ENCODE measurements around the gene LRP10.

DNA sequence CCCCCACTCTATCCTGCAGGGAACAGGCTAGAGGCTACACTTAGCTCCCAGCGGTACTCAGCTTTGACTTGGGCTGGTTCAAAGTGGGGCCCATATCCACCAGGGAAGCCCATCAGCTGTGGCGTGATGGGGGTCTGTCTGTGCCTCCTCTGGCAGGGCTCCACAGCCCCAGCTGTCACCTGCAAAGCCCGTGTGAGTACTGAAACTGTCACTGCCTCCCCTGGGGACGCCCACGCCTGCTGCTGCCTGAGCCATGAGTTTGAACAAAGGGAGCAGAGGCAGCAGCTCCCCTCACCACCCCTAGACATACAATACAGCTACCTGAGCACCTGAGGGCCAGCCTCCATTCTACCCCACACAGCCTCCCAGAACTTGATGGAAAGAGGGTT, 16.4 kb downstream of the LRP10 start:
- TF ChIP-seq, protein P1, sequence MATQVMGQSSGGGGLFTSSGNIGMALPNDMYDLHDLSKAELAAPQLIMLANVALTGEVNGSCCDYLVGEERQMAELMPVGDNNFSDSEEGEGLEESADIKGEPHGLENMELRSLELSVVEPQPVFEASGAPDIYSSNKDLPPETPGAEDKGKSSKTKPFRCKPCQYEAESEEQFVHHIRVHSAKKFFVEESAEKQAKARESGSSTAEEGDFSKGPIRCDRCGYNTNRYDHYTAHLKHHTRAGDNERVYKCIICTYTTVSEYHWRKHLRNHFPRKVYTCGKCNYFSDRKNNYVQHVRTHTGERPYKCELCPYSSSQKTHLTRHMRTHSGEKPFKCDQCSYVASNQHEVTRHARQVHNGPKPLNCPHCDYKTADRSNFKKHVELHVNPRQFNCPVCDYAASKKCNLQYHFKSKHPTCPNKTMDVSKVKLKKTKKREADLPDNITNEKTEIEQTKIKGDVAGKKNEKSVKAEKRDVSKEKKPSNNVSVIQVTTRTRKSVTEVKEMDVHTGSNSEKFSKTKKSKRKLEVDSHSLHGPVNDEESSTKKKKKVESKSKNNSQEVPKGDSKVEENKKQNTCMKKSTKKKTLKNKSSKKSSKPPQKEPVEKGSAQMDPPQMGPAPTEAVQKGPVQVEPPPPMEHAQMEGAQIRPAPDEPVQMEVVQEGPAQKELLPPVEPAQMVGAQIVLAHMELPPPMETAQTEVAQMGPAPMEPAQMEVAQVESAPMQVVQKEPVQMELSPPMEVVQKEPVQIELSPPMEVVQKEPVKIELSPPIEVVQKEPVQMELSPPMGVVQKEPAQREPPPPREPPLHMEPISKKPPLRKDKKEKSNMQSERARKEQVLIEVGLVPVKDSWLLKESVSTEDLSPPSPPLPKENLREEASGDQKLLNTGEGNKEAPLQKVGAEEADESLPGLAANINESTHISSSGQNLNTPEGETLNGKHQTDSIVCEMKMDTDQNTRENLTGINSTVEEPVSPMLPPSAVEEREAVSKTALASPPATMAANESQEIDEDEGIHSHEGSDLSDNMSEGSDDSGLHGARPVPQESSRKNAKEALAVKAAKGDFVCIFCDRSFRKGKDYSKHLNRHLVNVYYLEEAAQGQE (IDR thresholded peaks at IDR 0.05): no peak
- TF ChIP-seq, protein P2, sequence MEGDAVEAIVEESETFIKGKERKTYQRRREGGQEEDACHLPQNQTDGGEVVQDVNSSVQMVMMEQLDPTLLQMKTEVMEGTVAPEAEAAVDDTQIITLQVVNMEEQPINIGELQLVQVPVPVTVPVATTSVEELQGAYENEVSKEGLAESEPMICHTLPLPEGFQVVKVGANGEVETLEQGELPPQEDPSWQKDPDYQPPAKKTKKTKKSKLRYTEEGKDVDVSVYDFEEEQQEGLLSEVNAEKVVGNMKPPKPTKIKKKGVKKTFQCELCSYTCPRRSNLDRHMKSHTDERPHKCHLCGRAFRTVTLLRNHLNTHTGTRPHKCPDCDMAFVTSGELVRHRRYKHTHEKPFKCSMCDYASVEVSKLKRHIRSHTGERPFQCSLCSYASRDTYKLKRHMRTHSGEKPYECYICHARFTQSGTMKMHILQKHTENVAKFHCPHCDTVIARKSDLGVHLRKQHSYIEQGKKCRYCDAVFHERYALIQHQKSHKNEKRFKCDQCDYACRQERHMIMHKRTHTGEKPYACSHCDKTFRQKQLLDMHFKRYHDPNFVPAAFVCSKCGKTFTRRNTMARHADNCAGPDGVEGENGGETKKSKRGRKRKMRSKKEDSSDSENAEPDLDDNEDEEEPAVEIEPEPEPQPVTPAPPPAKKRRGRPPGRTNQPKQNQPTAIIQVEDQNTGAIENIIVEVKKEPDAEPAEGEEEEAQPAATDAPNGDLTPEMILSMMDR (IDR thresholded peaks at IDR 0.05): no peak
- no peak for TF ChIP-seq POLR2A (IDR thresholded peaks at IDR 0.05; ENCODE audit: low read length)
- no peak for TF ChIP-seq RCOR1 (IDR thresholded peaks at IDR 0.05; ENCODE audit: low read depth, low read length)
- no peak for TF ChIP-seq NPAS2 (CRISPR knock-in tag; IDR thresholded peaks at IDR 0.05; ENCODE audit: borderline replicate concordance)
- TF ChIP-seq EHF (CRISPR knock-in tag; IDR thresholded peaks at IDR 0.05): no peak
- no peak for TF ChIP-seq BHLHE40 (IDR thresholded peaks at IDR 0.05; ENCODE audit: low read depth, low read length)
- TF ChIP-seq, protein P3, sequence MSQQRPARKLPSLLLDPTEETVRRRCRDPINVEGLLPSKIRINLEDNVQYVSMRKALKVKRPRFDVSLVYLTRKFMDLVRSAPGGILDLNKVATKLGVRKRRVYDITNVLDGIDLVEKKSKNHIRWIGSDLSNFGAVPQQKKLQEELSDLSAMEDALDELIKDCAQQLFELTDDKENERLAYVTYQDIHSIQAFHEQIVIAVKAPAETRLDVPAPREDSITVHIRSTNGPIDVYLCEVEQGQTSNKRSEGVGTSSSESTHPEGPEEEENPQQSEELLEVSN (IDR thresholded peaks at IDR 0.05; ENCODE audit: borderline replicate concordance, low read depth): no peak
- TF ChIP-seq, protein P4, sequence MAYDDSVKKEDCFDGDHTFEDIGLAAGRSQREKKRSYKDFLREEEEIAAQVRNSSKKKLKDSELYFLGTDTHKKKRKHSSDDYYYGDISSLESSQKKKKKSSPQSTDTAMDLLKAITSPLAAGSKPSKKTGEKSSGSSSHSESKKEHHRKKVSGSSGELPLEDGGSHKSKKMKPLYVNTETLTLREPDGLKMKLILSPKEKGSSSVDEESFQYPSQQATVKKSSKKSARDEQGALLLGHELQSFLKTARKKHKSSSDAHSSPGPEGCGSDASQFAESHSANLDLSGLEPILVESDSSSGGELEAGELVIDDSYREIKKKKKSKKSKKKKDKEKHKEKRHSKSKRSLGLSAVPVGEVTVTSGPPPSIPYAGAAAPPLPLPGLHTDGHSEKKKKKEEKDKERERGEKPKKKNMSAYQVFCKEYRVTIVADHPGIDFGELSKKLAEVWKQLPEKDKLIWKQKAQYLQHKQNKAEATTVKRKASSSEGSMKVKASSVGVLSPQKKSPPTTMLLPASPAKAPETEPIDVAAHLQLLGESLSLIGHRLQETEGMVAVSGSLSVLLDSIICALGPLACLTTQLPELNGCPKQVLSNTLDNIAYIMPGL (CRISPR knock-in tag; IDR thresholded peaks at IDR 0.05; ENCODE audit: borderline replicate concordance): no peak
- no peak for TF ChIP-seq KDM5A (IDR thresholded peaks at IDR 0.05)
- no peak for TF ChIP-seq MYC (IDR thresholded peaks at IDR 0.05; ENCODE audit: borderline replicate concordance, low read length)

Measured in A549 (cell line).